Coronary artery (tissue), 2 donors: Measurements from ENCODE around the gene MDGA2.

Experiments used
- DNase-seq: peaks from one replicate; pipeline ENCODE4 v3.0.0-alpha.2; 2017; ENCODE audit warnings: low spot score
- H3K27ac ChIP-seq, 2 donors: fragments of 200-600 bp; sonication (generic); one replicate each; pipeline ENCODE4 v1.5.1; 2016 to 2019
- H3K4me3 ChIP-seq: fragments of 200-600 bp; sonication (generic); 2 replicates; pipeline ENCODE4 v1.5.1; 2016; ENCODE audit warnings: mild to moderate bottlenecking, moderate library complexity
- CTCF ChIP-seq: fragments of 200-600 bp; sonication (generic); IDR thresholded peaks from one replicate; pipeline ENCODE4 v1.5.1; 2019; ENCODE audit warnings: antibody characterized with exemption

Gene MDGA2

GRCh38 chr14:46989566-46989965 lies 685.8 kb downstream of the MDGA2 start:
- TF ChIP-seq CTCF, result no peak
- DNase-seq, result no peak
- no peak overlapping the region for H3K4me3 ChIP-seq
- no peak overlapping the region for H3K27ac ChIP-seq

DNA sequence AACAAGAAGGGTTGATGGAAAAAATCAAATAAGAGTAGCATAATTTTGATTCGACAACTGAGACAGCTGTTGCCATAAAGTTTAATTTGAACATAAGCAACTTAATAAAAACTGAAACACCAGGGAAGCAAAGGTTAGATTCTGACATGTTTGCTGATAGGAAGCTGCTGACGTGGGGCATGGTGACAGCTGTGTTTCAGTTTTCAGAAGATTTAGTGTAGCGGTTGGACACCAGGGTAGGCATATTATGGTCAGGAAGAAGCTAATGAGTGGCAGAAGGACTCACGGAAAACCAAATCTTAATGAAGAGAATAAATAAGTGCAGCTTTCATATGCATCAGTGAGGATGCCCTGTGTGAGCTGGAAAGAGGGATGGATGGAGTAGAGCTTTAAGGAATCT lies 687.1 kb downstream of the MDGA2 start:
- H3K27ac ChIP-seq, result no peak overlapping the region
- no peak overlapping the region for H3K4me3 ChIP-seq
- TF ChIP-seq CTCF, result no peak
- DNase-seq, result no peak

GRCh38 chr14:46985529-46986380 lies 689.6 kb downstream of the MDGA2 start:
- Histone ChIP-seq H3K27ac (no peak overlapping the region), H3K4me3 (no peak overlapping the region)
- no peak for TF ChIP-seq CTCF
- no peak for DNase-seq

DNA sequence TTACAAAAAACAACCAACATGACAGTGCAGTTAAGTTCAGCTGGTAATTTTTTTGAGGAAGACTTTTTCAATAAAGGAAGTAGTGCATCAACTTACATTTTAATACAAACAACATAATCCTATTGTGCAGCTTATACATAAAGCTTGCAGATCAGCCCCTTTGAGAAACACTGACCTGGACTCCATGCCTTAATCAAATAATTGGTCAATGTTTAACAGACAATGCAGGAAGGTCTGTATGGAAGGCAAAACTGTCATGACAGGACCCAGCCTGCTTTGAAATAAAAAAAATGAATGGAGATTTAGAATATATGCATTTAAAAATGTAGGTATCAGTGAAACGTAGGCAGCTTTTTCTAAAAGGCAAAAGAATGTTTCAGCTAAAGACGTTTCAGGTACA lies 702.1 kb downstream of the MDGA2 start:
- Histone ChIP-seq H3K27ac (no peak overlapping the region), H3K4me3 (no peak overlapping the region)
- no peak for DNase-seq
- no peak for TF ChIP-seq CTCF

- no peak for TF ChIP-seq CTCF
- no peak overlapping the region for H3K27ac ChIP-seq
- DNase-seq, result no peak
- H3K4me3 ChIP-seq, result no peak overlapping the region
Measured at GRCh38 chr14:46964378-46964777, 711.0 kb downstream of the MDGA2 start.

GRCh38 chr14:46951103-46951502 lies 724.3 kb downstream of the MDGA2 start:
- DNase-seq, result no peak
- Histone ChIP-seq H3K27ac (no peak overlapping the region), H3K4me3 (no peak overlapping the region)
- TF ChIP-seq CTCF, result no peak

DNA sequence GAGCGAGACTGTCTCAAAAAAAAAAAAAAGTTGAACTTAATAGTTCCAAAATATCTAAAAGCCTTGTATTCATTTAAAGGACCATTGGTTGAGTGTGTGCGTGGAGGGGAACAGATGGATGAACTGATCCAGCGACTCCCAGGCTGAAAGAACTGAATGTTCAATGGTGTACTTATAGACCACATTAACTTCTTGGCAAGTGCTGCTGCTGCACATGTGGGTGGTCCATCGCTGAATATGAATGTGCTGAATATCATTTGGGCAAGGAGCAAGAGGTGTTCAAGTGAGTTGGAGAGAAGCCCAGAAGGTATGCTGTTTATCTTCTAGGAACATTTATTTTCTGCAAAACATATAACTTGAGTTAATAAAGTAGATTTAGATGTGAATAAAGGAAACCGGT lies 734.8 kb downstream of the MDGA2 start:
- H3K27ac ChIP-seq, result no peak overlapping the region
- H3K4me3 ChIP-seq, result no peak overlapping the region
- no peak for TF ChIP-seq CTCF
- no peak for DNase-seq
